Gastrocnemius medialis (tissue), 4 donors: Measurements from ENCODE around the gene SLC22A4. TPM values are rescaled to one million over a fixed set of nuclear protein-coding genes. Genes with fewer than 3 reads are reported as not detected.

Experiments
- ATAC-seq, 2 donors: fragments of 150-250 bp; one replicate each; pipeline ENCODE4 v1.9.1; 2016
- DNase-seq, 2 donors: peaks; one replicate each; pipeline ENCODE4 v3.0.0-alpha.2; 2019
- H3K27ac ChIP-seq, 4 donors: fragments of 200-600 bp; sonication (generic); 1 replicate in 1 of 4; 2 replicates in 3 of 4; pipeline ENCODE4 v1.5.1; 2016 to 2018; ENCODE audit warnings: mild to moderate bottlenecking in 2 of 4, moderate library complexity in 1 of 4
- H3K27me3 ChIP-seq, 3 donors: fragments of 200-600 bp; sonication (generic) in 2 of 3; 1 replicate in 1 of 3; 2 replicates in 2 of 3; pipeline versions ENCODE4 v1.5.1 to v1.6.0; 2016 to 2019; ENCODE audit warnings: mild to moderate bottlenecking in 1 of 3, moderate library complexity in 1 of 3
- H3K36me3 ChIP-seq, 2 donors: fragments of 200-600 bp; sonication (generic) in 1 of 2; one replicate each; pipeline ENCODE4 v1.5.1; 2017 to 2018
- H3K4me1 ChIP-seq, 2 donors: fragments of 200-600 bp; sonication (generic) in 1 of 2; one replicate each; pipeline ENCODE4 v1.5.1; 2016 to 2017; ENCODE audit warnings: mild to moderate bottlenecking in 2 of 2
- H3K4me3 ChIP-seq, 4 donors: fragments of 200-600 bp; sonication (generic) in 3 of 4; 1 replicate in 1 of 4; 2 replicates in 3 of 4; pipeline ENCODE4 v1.5.1; 2016 to 2019; ENCODE audit warnings: mild to moderate bottlenecking in 2 of 4
- H3K9me3 ChIP-seq, 3 donors: fragments of 200-600 bp; sonication (generic) in 2 of 3; 1 replicate in 1 of 3; 2 replicates in 2 of 3; pipeline ENCODE4 v1.5.1; 2016 to 2019
- POLR2A ChIP-seq, 2 donors: fragments of 450-650 bp; IDR thresholded peaks; one replicate each; pipeline ENCODE4 v1.6.1; 2017; ENCODE audit warnings: antibody characterized with exemption in 2 of 2, mild to moderate bottlenecking in 2 of 2, moderate library complexity in 2 of 2
- in situ Hi-C, 4 donors: fragments of 200-750 bp; cut with MboI; loops; one replicate each; pipeline versions ENCODE4 v1.15.0 to v1.8.0; 2017; ENCODE audit warnings: low sequenced_read_pairs in 4 of 4
- intact Hi-C: fragments of 100-400 bp; cut with DNase I; formaldehyde crosslinking; loops from one replicate; pipeline ENCODE4 v1.15.1; 2023; ENCODE audit warnings: low total_unique reads
- total RNA-seq, 4 donors: library from RNA; depleted of rRNA; stranded (reverse); fragments of >200 nt; gene quantifications; one replicate each; pipeline versions ENCODE4 v1.1.0 to v1.2.3, GENCODE V29; 2016
- TF ChIP-seq, protein P1 (sequence below), 5 experiments: fragments of 450-650 bp in 3 of 5; fragments of 200-600 bp in 2 of 5; sonication (generic) in 2 of 5; IDR thresholded peaks in 4 of 5; conservative IDR thresholded peaks in 1 of 5; 1 replicate in 4 of 5; 2 replicates in 1 of 5; pipeline ENCODE4 v1.5.1; 2016 to 2019; ENCODE audit warnings: antibody characterized with exemption in 5 of 5, mild to moderate bottlenecking in 3 of 5, moderate library complexity in 3 of 5

SLC22A4 gene
- total RNA-seq, 4 donors from 2014 or later = 5.4 to 6.7 (median 6.2) TPM

- Histone ChIP-seq H3K27me3 (no peaks in the 10 kb centered on the region), H3K4me3 (no peak overlapping the region), H3K4me1 (no peaks in the 10 kb centered on the region), H3K36me3 (no peaks in the 10 kb centered on the region), H3K27ac (no peak overlapping the region), H3K9me3 (no peaks in the 10 kb centered on the region)
- DNase-seq (no peak), ATAC-seq (no peak)
- TF ChIP-seq POLR2A (IDR thresholded peaks at IDR 0.05) = no peak
- TF ChIP-seq, protein P1, sequence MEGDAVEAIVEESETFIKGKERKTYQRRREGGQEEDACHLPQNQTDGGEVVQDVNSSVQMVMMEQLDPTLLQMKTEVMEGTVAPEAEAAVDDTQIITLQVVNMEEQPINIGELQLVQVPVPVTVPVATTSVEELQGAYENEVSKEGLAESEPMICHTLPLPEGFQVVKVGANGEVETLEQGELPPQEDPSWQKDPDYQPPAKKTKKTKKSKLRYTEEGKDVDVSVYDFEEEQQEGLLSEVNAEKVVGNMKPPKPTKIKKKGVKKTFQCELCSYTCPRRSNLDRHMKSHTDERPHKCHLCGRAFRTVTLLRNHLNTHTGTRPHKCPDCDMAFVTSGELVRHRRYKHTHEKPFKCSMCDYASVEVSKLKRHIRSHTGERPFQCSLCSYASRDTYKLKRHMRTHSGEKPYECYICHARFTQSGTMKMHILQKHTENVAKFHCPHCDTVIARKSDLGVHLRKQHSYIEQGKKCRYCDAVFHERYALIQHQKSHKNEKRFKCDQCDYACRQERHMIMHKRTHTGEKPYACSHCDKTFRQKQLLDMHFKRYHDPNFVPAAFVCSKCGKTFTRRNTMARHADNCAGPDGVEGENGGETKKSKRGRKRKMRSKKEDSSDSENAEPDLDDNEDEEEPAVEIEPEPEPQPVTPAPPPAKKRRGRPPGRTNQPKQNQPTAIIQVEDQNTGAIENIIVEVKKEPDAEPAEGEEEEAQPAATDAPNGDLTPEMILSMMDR (IDR thresholded peaks at IDR 0.05 in 4 of 5, conservative IDR thresholded peaks at IDR 0.05 in 1 of 5) = no peak
- in situ Hi-C loops = loop anchor here in 2 of 4 donors (10.0 kb wide), 3 partner anchors 95 to 225 kb away; partner anchors contain the start of gene IRF1 (in 1 of the 2)
- intact Hi-C loops = no loop called here
These were observed 14.4 kb upstream of the SLC22A4 start for GRCh38 chr5:132279801-132280200.

DNA sequence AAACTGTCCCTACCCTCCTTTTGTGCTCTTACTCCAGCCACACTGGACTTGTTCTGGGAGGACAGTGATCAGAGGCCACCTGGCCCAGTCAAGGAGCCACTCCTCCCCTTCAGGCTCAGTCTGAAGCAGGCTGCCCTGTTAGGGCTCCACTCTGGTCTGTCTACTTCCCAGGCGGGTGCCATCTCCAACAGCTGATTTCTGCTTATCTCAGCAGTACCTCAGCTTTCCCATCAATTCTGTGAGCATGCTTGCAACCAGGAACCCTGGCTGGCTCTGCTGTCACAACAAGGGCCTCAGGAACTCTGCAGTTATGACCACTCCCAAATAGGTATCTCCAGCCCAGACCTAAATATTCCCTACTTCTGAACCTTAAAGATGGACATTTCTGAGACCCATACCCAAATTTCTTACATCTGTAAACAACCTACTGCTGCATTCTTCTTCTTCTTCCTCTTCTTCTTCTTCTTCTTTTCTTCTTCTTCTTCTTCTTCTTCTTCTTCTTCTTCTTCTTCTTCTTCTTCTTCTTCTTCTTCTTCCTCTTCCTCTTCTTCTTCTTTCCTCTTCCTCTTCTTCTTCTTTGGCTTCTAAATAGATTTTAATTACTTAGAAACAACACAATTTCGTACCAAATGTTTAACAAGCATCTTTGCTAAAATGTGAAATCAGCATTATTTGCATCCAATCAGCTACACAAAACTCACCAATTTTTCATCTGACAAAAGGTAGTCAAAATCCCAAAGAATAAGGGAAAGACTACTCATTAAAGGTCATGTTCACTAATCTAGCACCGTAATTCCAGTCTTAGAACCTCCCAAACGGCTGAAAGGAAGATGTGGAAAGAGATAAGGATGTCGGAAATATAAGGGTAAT is 13.6 kb upstream of the SLC22A4 start:
- Histone ChIP-seq H3K4me1 (no peaks in the 10 kb centered on the region), H3K9me3 (no peaks in the 10 kb centered on the region), H3K4me3 (no peak overlapping the region), H3K36me3 (no peaks in the 10 kb centered on the region), H3K27me3 (no peaks in the 10 kb centered on the region), H3K27ac (no peak overlapping the region)
- in situ Hi-C loops = no loop called here
- no peak for TF ChIP-seq POLR2A (IDR thresholded peaks at IDR 0.05)
- TF ChIP-seq, protein P1 (IDR thresholded peaks at IDR 0.05 in 4 of 5, conservative IDR thresholded peaks at IDR 0.05 in 1 of 5) = no peak
- DNase-seq = no peak
- intact Hi-C loops = no loop called here
- no peak for ATAC-seq

DNA sequence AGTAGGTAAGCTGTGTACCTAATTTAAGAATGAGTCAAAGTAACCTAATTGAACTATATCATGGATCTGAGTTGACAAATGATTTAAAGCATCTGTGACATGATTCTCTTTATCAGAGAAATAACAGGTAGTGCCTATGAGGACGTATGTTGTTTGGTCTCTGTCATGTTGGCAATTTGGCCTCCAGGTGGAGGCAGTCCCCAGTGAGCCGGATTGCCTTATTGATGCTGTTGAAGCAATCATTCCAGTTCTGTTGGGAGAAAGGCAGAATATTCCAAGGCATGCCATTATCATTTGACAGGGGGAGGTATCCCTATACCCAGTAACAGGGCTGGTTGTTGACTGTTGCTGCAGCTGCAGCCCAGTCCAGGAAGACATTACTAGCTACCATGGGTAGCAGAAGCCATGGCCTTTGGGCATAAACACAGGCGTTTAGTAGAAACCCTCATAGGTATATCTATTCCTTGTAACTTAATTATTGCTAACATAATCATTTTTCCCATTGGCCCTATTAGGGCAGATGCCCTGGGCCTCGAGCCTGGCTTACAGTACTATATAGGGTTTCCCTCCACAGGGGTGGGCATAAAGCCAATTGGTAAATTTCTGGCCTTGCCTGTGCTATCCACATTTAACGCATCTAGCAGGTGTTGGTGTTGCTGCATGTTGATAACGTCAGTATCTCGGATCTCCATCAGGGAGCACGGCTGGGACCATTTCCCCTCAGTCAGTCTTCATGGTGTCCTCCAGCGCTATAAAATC is 12.2 kb upstream of the SLC22A4 start:
- in situ Hi-C loops = no loop called here
- ATAC-seq (no peak), DNase-seq (no peak)
- Histone ChIP-seq H3K4me1 (no peaks in the 10 kb centered on the region), H3K36me3 (no peaks in the 10 kb centered on the region), H3K9me3 (no peaks in the 10 kb centered on the region), H3K27me3 (no peaks in the 10 kb centered on the region), H3K27ac (no peak overlapping the region), H3K4me3 (no peak overlapping the region)
- intact Hi-C loops = no loop called here
- TF ChIP-seq, protein P1 (IDR thresholded peaks at IDR 0.05 in 4 of 5, conservative IDR thresholded peaks at IDR 0.05 in 1 of 5) = no peak
- TF ChIP-seq POLR2A (IDR thresholded peaks at IDR 0.05) = no peak

DNA sequence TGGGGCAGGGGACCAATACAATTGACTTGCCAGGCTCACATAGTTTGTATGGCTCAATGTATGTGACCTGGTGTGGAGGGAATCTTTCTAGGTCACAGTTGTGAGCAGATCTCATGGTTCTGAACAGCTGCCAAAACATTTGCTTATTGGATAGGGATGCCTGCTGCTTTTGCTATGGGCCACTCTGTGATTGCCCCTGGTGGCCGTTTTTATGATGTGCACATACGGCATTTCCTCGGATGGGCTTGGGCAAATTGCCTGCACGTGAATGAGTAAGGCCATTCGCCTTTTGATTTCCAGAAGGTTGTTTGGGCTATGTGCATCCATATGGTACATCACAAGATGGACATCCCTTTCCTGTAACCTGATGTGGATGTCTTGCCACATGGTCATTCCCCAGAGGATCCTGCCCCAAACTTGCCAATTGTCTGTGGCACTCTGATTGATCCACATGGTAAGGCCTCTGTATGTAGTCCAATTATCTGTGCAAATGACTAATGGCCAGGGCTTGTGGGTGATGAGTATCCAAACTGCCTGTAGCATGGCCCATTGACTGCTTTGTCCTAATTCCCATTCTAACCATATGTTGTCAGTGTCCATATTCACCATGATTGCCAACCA is 10.7 kb upstream of the SLC22A4 start:
- no peaks in the 10 kb centered on the region for H3K4me1 ChIP-seq
- DNase-seq = no peak
- no peak overlapping the region for H3K4me3 ChIP-seq
- H3K27ac ChIP-seq = no peak overlapping the region
- intact Hi-C loops (no loop called here), in situ Hi-C loops (no loop called here)
- no peak for ATAC-seq
- H3K36me3 ChIP-seq = no peaks in the 10 kb centered on the region
- H3K9me3 ChIP-seq = no peaks in the 10 kb centered on the region
- no peak for TF ChIP-seq POLR2A (IDR thresholded peaks at IDR 0.05)
- TF ChIP-seq, protein P1 (IDR thresholded peaks at IDR 0.05 in 4 of 5, conservative IDR thresholded peaks at IDR 0.05 in 1 of 5) = peak in 4 of 5 experiments; percentile 20 to 46 (median 41)
- H3K27me3 ChIP-seq = no peaks in the 10 kb centered on the region
